WTC11 (cell line): Measurements from ENCODE around the gene ZKSCAN3. TPM values are rescaled to one million over a fixed set of nuclear protein-coding genes. Genes with fewer than 3 reads are reported as not detected.

Source experiments
- ATAC-seq: fragments of 200-7000 bp; cut with Tn5 transposase; 2 replicates; pipeline ENCODE4 v1.10.0; 2021; ENCODE audit warnings: mild to moderate bottlenecking, moderate library complexity
- CTCF ChIA-PET: fragments of 300-600 bp; sonication (Branson Sonifier 250); formaldehyde crosslinking; loops from one replicate; lab custom pipeline; 2021; ENCODE audit warnings: antibody characterized with exemption; lab: Charles Lee
- POLR2A ChIA-PET: fragments of 350-600 bp; sonication (Branson Sonifier 250); formaldehyde crosslinking; loops from one replicate; lab custom pipeline; 2021; ENCODE audit warnings: antibody characterized with exemption; lab: Charles Lee
- DNase-seq: peaks from one replicate; pipeline ENCODE4 v3.0.0; 2021; ENCODE audit warnings: low spot score
- H3K27ac Mint-ChIP-seq: 2 replicates; pipeline ENCODE4 v1.8.0; 2021; ENCODE audit warnings: mixed read lengths
- H3K27me3 Mint-ChIP-seq: 2 replicates; pipeline ENCODE4 v1.8.0; 2021; ENCODE audit warnings: low read depth, mild to moderate bottlenecking, moderate library complexity, mixed read lengths
- H3K36me3 Mint-ChIP-seq: 2 replicates; pipeline ENCODE4 v1.8.0; 2021; ENCODE audit warnings: mixed read lengths
- H3K4me1 Mint-ChIP-seq: 2 replicates; pipeline ENCODE4 v1.8.0; 2022; ENCODE audit warnings: mixed read lengths
- H3K4me3 Mint-ChIP-seq: 2 replicates; pipeline ENCODE4 v1.8.0; 2021; ENCODE audit warnings: mild to moderate bottlenecking, moderate library complexity, mixed read lengths
- H3K9me3 Mint-ChIP-seq: 2 replicates; pipeline ENCODE4 v1.8.0; 2021; ENCODE audit warnings: mixed read lengths
- ATF3 ChIP-seq: sonication (generic); formaldehyde crosslinking; conservative IDR thresholded peaks from 2 replicates; pipeline ENCODE4 v1.8.1; 2022; ENCODE audit warnings: mild to moderate bottlenecking, missing genetic modification reagents
- CREB1 ChIP-seq: sonication (generic); formaldehyde crosslinking; IDR thresholded peaks from 2 replicates; pipeline ENCODE4 v1.8.0; 2023; ENCODE audit warnings: mild to moderate bottlenecking, missing genetic modification reagents
- CREM ChIP-seq: sonication (generic); formaldehyde crosslinking; IDR thresholded peaks from 2 replicates; pipeline ENCODE4 v1.8.1; 2022; ENCODE audit warnings: mild to moderate bottlenecking, missing genetic modification reagents, moderate library complexity
- CTCF ChIP-seq: fragments of 200-600 bp; IDR thresholded peaks from 2 replicates; pipeline ENCODE4 v1.8.0; 2022; ENCODE audit warnings: antibody characterized with exemption
- IRF2 ChIP-seq: sonication (generic); formaldehyde crosslinking; IDR thresholded peaks from 2 replicates; pipeline ENCODE4 v1.8.0; 2022; ENCODE audit warnings: low read depth, missing genetic modification reagents, borderline replicate concordance
- NFE2L1 ChIP-seq: sonication (generic); formaldehyde crosslinking; IDR thresholded peaks from 2 replicates; pipeline ENCODE4 v1.8.1; 2023; ENCODE audit warnings: missing genetic modification reagents
- OVOL2 ChIP-seq: fragments of 250-450 bp; sonication (Bioruptor Pico); IDR thresholded peaks from 2 replicates; pipeline ENCODE4 v1.9.0; 2021; ENCODE audit warnings: mild to moderate bottlenecking, borderline replicate concordance
- SMAD4 ChIP-seq: sonication (generic); formaldehyde crosslinking; IDR thresholded peaks from 2 replicates; pipeline ENCODE4 v1.8.0; 2022; ENCODE audit warnings: mild to moderate bottlenecking, missing genetic modification reagents
- SOX15 ChIP-seq: fragments of 250-450 bp; sonication (Bioruptor Pico); IDR thresholded peaks from 2 replicates; pipeline ENCODE4 v1.9.0; 2021; ENCODE audit warnings: mild to moderate bottlenecking
- TCF7 ChIP-seq: sonication (generic); formaldehyde crosslinking; IDR thresholded peaks from 2 replicates; pipeline ENCODE4 v1.8.0; 2022; ENCODE audit warnings: mild to moderate bottlenecking, low read depth, missing genetic modification reagents, moderate library complexity
- TEAD1 ChIP-seq: sonication (generic); formaldehyde crosslinking; IDR thresholded peaks from 2 replicates; pipeline ENCODE4 v1.8.0; 2022; ENCODE audit warnings: mild to moderate bottlenecking, missing genetic modification reagents
- ZBTB21 ChIP-seq: sonication (generic); formaldehyde crosslinking; IDR thresholded peaks from 2 replicates; pipeline ENCODE4 v1.8.1; 2023; ENCODE audit warnings: mild to moderate bottlenecking, missing genetic modification reagents, borderline replicate concordance
- ZBTB43 ChIP-seq: sonication (generic); formaldehyde crosslinking; IDR thresholded peaks from 2 replicates; pipeline ENCODE4 v1.8.1; 2023; ENCODE audit warnings: mild to moderate bottlenecking, missing genetic modification reagents
- ZMAT4 ChIP-seq: fragments of 250-450 bp; sonication (Bioruptor Pico); IDR thresholded peaks from 2 replicates; pipeline ENCODE4 v1.9.0; 2021; ENCODE audit warnings: mild to moderate bottlenecking
- ZNF138 ChIP-seq: sonication (generic); formaldehyde crosslinking; conservative IDR thresholded peaks from 2 replicates; pipeline ENCODE4 v1.8.1; 2022; ENCODE audit warnings: mild to moderate bottlenecking, moderate library complexity, missing genetic modification reagents
- ZNF512 ChIP-seq: sonication (generic); formaldehyde crosslinking; IDR thresholded peaks from 2 replicates; pipeline ENCODE4 v1.8.1; 2022; ENCODE audit warnings: missing genetic modification reagents, borderline replicate concordance
- total RNA-seq: library from RNA; stranded (reverse); gene quantifications from 3 replicates; pipeline ENCODE4 v1.2.3, GENCODE V29; 2021
- TF ChIP-seq, protein P1 (sequence below): sonication (generic); formaldehyde crosslinking; IDR thresholded peaks from 2 replicates; pipeline ENCODE4 v1.8.0; 2022; ENCODE audit warnings: missing genetic modification reagents
- TF ChIP-seq, protein P2 (sequence below): sonication (generic); formaldehyde crosslinking; IDR thresholded peaks from 2 replicates; pipeline ENCODE4 v1.8.1; 2023; ENCODE audit warnings: mild to moderate bottlenecking, moderate library complexity, missing genetic modification reagents
- TF ChIP-seq, protein P3 (sequence below): sonication (generic); formaldehyde crosslinking; IDR thresholded peaks from 2 replicates; pipeline ENCODE4 v1.8.1; 2023; ENCODE audit warnings: mild to moderate bottlenecking, missing genetic modification reagents, moderate library complexity

The ZKSCAN3 gene
- total RNA-seq, 1 experiment from 2014 or later: 5.4 TPM

DNA sequence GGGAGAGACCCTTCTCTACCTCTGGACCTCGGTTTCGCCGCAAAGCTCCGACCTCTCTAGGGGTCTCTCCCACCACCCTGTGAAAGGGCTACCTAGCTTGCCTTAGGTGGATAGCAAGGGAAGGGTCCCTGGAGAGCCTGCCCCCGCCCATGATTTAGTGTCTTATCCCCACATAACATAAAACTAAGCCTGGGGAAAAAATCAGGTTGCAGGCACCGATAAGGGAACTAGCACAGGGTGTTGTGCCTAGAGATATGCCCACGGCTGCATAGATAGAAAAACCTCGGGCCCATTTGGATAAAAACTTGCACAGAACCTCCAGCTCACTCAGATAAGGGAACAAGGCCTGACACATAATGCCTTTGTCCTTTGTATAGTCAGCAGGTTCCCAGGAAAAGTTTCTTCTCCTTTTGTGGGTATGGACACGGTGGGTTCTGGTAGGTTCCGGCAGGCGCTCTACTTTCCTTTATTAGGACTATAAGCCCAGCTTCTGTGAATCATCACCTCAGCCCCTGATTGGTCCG lies 14.6 kb upstream of the ZKSCAN3 start (continued):
- TF ChIP-seq, protein P1, sequence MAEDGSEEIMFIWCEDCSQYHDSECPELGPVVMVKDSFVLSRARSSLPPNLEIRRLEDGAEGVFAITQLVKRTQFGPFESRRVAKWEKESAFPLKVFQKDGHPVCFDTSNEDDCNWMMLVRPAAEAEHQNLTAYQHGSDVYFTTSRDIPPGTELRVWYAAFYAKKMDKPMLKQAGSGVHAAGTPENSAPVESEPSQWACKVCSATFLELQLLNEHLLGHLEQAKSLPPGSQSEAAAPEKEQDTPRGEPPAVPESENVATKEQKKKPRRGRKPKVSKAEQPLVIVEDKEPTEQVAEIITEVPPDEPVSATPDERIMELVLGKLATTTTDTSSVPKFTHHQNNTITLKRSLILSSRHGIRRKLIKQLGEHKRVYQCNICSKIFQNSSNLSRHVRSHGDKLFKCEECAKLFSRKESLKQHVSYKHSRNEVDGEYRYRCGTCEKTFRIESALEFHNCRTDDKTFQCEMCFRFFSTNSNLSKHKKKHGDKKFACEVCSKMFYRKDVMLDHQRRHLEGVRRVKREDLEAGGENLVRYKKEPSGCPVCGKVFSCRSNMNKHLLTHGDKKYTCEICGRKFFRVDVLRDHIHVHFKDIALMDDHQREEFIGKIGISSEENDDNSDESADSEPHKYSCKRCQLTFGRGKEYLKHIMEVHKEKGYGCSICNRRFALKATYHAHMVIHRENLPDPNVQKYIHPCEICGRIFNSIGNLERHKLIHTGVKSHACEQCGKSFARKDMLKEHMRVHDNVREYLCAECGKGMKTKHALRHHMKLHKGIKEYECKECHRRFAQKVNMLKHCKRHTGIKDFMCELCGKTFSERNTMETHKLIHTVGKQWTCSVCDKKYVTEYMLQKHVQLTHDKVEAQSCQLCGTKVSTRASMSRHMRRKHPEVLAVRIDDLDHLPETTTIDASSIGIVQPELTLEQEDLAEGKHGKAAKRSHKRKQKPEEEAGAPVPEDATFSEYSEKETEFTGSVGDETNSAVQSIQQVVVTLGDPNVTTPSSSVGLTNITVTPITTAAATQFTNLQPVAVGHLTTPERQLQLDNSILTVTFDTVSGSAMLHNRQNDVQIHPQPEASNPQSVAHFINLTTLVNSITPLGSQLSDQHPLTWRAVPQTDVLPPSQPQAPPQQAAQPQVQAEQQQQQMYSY (CRISPR knock-in tag): no peak
- no peak for TF ChIP-seq CREM (CRISPR knock-in tag)
- TF ChIP-seq SOX15 (CRISPR knock-in tag): no peak
- TF ChIP-seq OVOL2: no peak
- TF ChIP-seq, protein P2, sequence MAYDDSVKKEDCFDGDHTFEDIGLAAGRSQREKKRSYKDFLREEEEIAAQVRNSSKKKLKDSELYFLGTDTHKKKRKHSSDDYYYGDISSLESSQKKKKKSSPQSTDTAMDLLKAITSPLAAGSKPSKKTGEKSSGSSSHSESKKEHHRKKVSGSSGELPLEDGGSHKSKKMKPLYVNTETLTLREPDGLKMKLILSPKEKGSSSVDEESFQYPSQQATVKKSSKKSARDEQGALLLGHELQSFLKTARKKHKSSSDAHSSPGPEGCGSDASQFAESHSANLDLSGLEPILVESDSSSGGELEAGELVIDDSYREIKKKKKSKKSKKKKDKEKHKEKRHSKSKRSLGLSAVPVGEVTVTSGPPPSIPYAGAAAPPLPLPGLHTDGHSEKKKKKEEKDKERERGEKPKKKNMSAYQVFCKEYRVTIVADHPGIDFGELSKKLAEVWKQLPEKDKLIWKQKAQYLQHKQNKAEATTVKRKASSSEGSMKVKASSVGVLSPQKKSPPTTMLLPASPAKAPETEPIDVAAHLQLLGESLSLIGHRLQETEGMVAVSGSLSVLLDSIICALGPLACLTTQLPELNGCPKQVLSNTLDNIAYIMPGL (CRISPR knock-in tag): no peak
- TF ChIP-seq SMAD4: no peak
- no peak for TF ChIP-seq TCF7 (CRISPR knock-in tag)
- no peak for TF ChIP-seq NFE2L1 (CRISPR knock-in tag)
- no peak for TF ChIP-seq ZBTB43 (CRISPR knock-in tag)

- ChIA-PET POLR2A (interaction anchor here (0.8 to 2.9 kb wide), 19 partner anchors 11 to 528 kb away, joined by 3 to 35 read pairs (median 5); partner anchors contain the start of genes PGBD1, ZKSCAN3, ZKSCAN4 and ZKSCAN8), CTCF (interaction anchor here (0.6 to 3.4 kb wide), 5 partner anchors 20 to 231 kb away, joined by 3 to 35 read pairs (median 4); no protein-coding TSS in a partner anchor)
- H3K36me3 Mint-ChIP-seq: no peaks in the 10 kb centered on the region
- H3K4me1 Mint-ChIP-seq: peaks cover 9% of the 10 kb centered on the region
- peaks cover 11% of the 10 kb centered on the region for H3K27me3 Mint-ChIP-seq
- H3K27ac Mint-ChIP-seq: no peak within 1 kb of the TSS
- ATAC-seq (peak; percentile 96), DNase-seq (peak; percentile 87)
- H3K9me3 Mint-ChIP-seq: peaks cover 10% of the 10 kb centered on the region
- no peak within 1 kb of the TSS for H3K4me3 Mint-ChIP-seq
- no peak for TF ChIP-seq ZBTB21 (CRISPR knock-in tag)
- TF ChIP-seq ZNF512 (CRISPR knock-in tag): no peak
- TF ChIP-seq ZNF138 (CRISPR knock-in tag): no peak
- TF ChIP-seq TEAD1 (CRISPR knock-in tag): no peak
- no peak for TF ChIP-seq ATF3 (CRISPR knock-in tag)
- no peak for TF ChIP-seq IRF2 (CRISPR knock-in tag)
- TF ChIP-seq CTCF: no peak
- TF ChIP-seq, protein P3, sequence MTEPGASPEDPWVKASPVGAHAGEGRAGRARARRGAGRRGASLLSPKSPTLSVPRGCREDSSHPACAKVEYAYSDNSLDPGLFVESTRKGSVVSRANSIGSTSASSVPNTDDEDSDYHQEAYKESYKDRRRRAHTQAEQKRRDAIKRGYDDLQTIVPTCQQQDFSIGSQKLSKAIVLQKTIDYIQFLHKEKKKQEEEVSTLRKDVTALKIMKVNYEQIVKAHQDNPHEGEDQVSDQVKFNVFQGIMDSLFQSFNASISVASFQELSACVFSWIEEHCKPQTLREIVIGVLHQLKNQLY (CRISPR knock-in tag): no peak
- no peak for TF ChIP-seq ZMAT4 (CRISPR knock-in tag)
- TF ChIP-seq, protein P2 (CRISPR knock-in tag): no peak
- no peak for TF ChIP-seq CREB1 (CRISPR knock-in tag)
These were observed 14.0 kb upstream of the ZKSCAN3 start, which contains the start of gene ZSCAN31 for GRCh38 chr6:28335564-28336283. Gene ZSCAN31 (minus strand): TSS chr6:28336148. CDS start chr6:28329683, 6,465 bp downstream.
